Kidney tubule cell (primary cell): Measurements from ENCODE around the gene FOCAD.
A peak's percentile ranks its signal among the peaks of the same experiment; 100 is the strongest.
"Not testable (repeated sequence)": the region's sequence is repeated elsewhere in the genome, so short reads cannot be mapped to it uniquely, and the experiment has no call there.

Experiments
- DNase-seq: peaks from one replicate; pipeline ENCODE4 v3.0.0-alpha.2; 2018; ENCODE audit warnings: low spot score

FOCAD gene

DNA sequence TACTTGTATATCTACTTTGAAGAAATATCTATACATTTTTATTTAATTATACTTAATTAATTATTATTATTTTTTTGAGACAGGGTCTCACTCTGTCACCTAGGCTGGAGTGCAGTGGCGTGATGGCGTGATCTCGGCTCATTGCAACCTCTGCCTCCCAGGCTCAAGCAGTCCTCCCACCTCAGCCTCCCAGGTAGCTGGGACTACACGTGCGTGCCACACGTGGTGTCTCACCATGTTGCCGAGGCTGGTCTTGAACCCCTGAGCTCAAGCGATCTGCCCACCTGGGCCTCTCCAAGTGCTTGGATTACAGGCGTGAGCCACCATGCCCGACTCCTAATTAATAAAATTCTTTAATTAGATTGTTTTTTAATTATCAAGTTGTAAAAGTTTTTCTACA, 10.5 kb upstream of the FOCAD start:
- DNase-seq: not testable (repeated sequence)

DNA sequence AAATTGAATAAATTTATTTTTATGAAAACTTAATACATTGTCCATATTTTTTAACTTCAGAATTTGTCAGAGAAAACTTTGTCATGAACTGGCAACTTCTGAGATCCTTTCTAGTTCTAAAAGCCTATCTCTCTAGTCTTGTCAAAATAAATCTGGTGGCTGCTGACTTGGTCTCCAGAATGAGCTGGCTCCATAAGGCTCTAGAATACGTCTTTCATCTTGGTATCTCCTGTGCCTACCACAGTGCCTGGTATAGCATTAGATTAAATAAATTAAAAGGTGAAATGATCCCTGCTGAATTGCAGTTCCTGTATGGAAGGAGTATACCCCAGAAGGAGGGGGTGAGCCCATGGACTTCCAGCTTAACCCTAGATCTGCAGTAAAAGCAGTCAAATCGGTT, 2.6 kb upstream of the FOCAD start:
- no peak for DNase-seq

- peak; percentile 38 for DNase-seq
Measured at GRCh38 chr9:20683351-20684034, 566 bp upstream of the FOCAD start.

DNA sequence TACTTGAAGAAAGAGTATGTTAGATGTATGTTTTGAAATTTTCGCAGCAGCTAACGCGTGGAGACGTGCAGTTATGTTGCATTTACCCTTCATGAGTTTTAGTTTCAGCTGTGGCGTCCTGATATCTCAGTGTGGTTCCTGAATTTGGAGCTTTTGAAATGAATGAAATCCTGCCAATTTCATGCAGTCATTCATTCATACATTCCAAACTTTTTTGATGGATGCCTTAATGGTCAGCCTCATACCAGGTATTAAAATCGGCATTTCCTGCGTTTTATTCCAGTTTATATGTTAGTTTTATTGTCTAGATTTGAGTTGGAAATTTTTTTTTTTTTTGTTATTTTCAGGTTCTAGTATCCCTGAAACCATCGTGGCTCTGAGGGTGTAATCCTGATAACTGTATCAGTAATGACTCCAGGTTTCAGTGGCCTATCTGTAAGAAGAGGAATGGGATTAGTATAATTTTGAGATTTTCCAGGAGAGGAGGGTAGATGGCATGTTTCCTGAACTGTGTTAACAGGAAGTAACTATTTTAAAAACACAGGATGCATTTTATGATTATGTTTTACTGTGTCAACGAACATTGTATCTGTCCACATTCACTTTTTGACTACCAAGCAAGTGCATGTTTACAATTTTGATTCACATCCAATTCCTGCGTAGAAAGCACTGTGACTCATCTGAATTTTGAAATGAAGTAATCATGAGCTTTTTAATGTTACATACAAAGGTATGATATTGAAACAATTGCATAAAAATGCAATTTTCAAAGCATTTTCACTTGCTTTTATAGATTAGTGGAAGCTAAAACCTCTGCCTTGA, 1.0 kb downstream of the FOCAD start:
- peak; percentile 29 for DNase-seq

DNA sequence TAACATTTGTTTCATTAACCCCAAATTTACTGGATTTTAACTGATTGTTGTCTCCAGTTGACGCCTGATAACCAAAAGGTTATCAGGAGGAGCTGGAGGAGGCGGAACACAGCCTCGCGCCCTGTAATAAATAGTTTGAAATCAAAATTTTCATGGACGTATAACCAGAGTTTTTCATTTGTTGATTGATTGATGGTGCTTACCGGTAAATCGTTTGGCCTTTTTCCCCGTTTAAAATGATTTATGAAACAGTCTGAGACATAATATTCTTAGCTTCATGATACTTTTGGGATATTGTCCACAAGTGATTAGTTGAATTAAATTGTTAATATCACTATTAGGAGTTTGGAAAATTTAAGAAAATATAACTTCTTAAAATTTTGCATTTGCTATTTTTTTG, 1.7 kb downstream of the FOCAD start:
- DNase-seq: no peak

- DNase-seq: no peak
Measured at GRCh38 chr9:20689833-20690232, 5.8 kb downstream of the FOCAD start.

GRCh38 chr9:20692554-20692953, 8.5 kb downstream of the FOCAD start:
- DNase-seq: no peak

DNA sequence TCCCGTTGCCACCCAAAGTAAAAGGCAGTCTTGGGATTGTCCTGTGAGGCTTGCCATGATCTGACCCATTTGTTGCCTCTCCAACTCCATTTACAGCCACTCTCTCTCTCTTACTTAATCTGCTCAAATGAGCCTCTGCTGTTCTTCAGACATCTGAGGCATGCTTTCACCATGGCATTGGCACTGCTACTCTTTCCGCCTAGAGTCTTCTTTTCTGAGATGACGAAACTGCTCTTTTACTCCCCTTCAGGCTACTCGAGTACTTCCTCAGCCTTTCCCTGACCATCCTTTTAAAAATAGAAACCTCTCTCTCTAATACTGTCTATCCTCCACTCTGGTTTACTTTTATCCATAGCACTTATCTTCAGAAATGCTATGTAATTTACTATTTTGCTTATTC, 9.0 kb downstream of the FOCAD start:
- no peak for DNase-seq

- no peak for DNase-seq
Measured at GRCh38 chr9:20694248-20694647, 10.2 kb downstream of the FOCAD start.

- DNase-seq: no peak
Measured at GRCh38 chr9:20697021-20697719, 13.1 kb downstream of the FOCAD start.

GRCh38 chr9:20698782-20699181, 14.7 kb downstream of the FOCAD start:
- no peak for DNase-seq

DNA sequence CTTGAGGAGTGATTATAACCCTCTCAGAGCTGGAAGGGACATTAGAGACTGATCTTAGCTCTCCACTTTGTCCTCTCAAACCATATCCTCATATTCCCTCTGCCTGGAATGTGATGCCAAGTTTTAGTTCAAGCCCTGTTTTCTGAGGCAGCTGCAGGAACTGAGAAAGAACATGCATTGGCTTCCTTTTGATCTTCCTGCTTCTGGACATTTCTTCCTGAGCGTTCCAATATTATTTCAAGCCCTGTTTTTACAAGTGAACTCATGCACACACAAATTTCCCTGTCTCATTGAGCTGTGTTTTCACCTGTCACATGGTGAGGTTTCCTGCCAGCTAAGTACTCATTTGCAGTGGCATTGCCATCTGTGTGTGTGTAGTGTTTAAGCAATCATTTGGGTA, 17.0 kb downstream of the FOCAD start:
- DNase-seq: peak; percentile 41

GRCh38 chr9:20702570-20702969, 18.5 kb downstream of the FOCAD start:
- DNase-seq: peak; percentile 65

- DNase-seq: no peak
Measured at GRCh38 chr9:20703146-20703545, 19.1 kb downstream of the FOCAD start.

- DNase-seq: no peak
Measured at GRCh38 chr9:20707708-20708107, 23.6 kb downstream of the FOCAD start.

DNA sequence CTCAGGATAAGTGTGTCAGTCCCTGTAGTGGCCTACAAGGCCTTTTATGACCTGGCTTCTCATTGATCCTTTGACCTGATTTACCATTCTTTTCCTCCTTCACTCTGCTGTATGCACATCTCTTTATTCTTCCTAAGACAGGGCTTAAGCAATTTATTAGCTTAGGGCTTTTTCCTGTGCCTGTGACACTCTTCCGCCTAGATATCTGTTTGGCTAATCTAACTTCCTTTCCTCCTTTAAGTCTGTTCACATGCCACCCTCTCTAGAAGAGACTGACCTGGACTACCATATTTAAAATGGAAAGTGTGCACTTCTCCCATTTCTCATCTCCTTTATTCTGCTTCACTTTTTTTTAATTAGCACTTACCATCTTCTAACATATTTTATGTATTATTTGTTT, 29.1 kb downstream of the FOCAD start:
- no peak for DNase-seq

- DNase-seq: no peak
Measured at GRCh38 chr9:20714442-20715415, 30.7 kb downstream of the FOCAD start.

- no peak for DNase-seq
Measured at GRCh38 chr9:20722221-20722620, 38.2 kb downstream of the FOCAD start.

- no peak for DNase-seq
Measured at GRCh38 chr9:20725675-20726074, 41.6 kb downstream of the FOCAD start.

GRCh38 chr9:20726144-20726543, 42.1 kb downstream of the FOCAD start:
- DNase-seq: no peak

- DNase-seq: no peak
Measured at GRCh38 chr9:20728493-20729220, 44.6 kb downstream of the FOCAD start.
